OCI-LY7 (cell line): ENCODE results near the gene PFN2. TPM values are rescaled to one million over a fixed set of nuclear protein-coding genes. Genes with fewer than 3 reads are reported as not detected.
"Not testable (repeated sequence)": the region's sequence is repeated elsewhere in the genome, so short reads cannot be mapped to it uniquely, and the experiment has no call there.

ENCODE experiments used
- BruUV-seq: library from RNA; stranded (reverse); fragments of 400-500 nt; replicated peaks from 2 replicates; lab custom pipeline; 2021; lab: Mats Ljungman, UMichigan
- CTCF ChIA-PET: fragments of 300-600 bp; sonication (Branson Sonifier 250); formaldehyde crosslinking; loops from one replicate; lab custom pipeline; 2022; ENCODE audit warnings: antibody characterized with exemption; ENCODE audit not compliant: unreplicated experiment; lab: Charles Lee
- POLR2A ChIA-PET: fragments of 300-600 bp; sonication (Branson Sonifier 250); formaldehyde crosslinking; loops from one replicate; lab custom pipeline; 2022; ENCODE audit warnings: antibody characterized with exemption; lab: Charles Lee
- DNase-seq: peaks from one replicate; pipeline ENCODE4 v3.0.0-alpha.2; 2015; ENCODE audit warnings: low spot score
- H2AFZ ChIP-seq: fragments of 200-600 bp; sonication (generic), shearing (Covaris generic); 2 replicates; pipeline ENCODE4 v1.6.1; 2014; ENCODE audit warnings: mild to moderate bottlenecking, antibody characterized with exemption, low read length, moderate library complexity
- H3K27ac ChIP-seq: fragments of 200-600 bp; sonication (generic); 2 replicates; pipeline ENCODE4 v1.5.1; 2014; ENCODE audit warnings: mixed run types, low read depth, mild to moderate bottlenecking, moderate library complexity, low read length, inconsistent platforms; ENCODE audit not compliant: poor library complexity, severe bottlenecking
- H3K36me3 ChIP-seq: fragments of 200-600 bp; sonication (generic); 2 replicates; pipeline ENCODE4 v1.6.1; 2014; ENCODE audit warnings: mild to moderate bottlenecking, antibody characterized with exemption, low read length, moderate library complexity, mixed read lengths; ENCODE audit not compliant: insufficient read depth
- H3K4me1 ChIP-seq: fragments of 200-600 bp; sonication (generic); 2 replicates; pipeline ENCODE4 v1.5.1; 2014; ENCODE audit warnings: mild to moderate bottlenecking, low read length; ENCODE audit not compliant: insufficient read depth, poor library complexity, severe bottlenecking
- H3K4me2 ChIP-seq: fragments of 200-600 bp; sonication (generic); 2 replicates; pipeline ENCODE4 v1.6.1; 2014; ENCODE audit warnings: mild to moderate bottlenecking, low read length
- H3K4me3 ChIP-seq: fragments of 200-600 bp; sonication (generic); 2 replicates; pipeline ENCODE4 v1.5.1; 2014; ENCODE audit warnings: mild to moderate bottlenecking, low read depth, low read length; ENCODE audit not compliant: poor library complexity, severe bottlenecking
- H3K79me2 ChIP-seq: fragments of 200-600 bp; sonication (generic); 2 replicates; pipeline ENCODE4 v1.6.1; 2016; ENCODE audit warnings: low read depth, mild to moderate bottlenecking, low read length, moderate library complexity, mixed read lengths; ENCODE audit not compliant: insufficient read depth
- H3K9me2 ChIP-seq: fragments of 200-600 bp; sonication (generic); 2 replicates; pipeline ENCODE4 v1.6.1; 2016; ENCODE audit warnings: mild to moderate bottlenecking, low read length, mixed read lengths; ENCODE audit not compliant: insufficient read depth
- H3K9me3 ChIP-seq: fragments of 200-600 bp; sonication (generic); 2 replicates; pipeline ENCODE4 v1.6.1; 2014; ENCODE audit warnings: mild to moderate bottlenecking, mixed run types, low read length, mixed read lengths
- H4K20me1 ChIP-seq: fragments of 200-600 bp; sonication (generic); 2 replicates; pipeline ENCODE4 v1.6.1; 2014; ENCODE audit warnings: mild to moderate bottlenecking, antibody characterized with exemption, low read length, moderate library complexity, mixed read lengths; ENCODE audit not compliant: insufficient read depth
- EZH2phosphoT487 ChIP-seq: fragments of 200-600 bp; sonication (generic); IDR thresholded peaks from 2 replicates; pipeline ENCODE4 v1.6.1; 2018; ENCODE audit warnings: low read depth, borderline replicate concordance, mild to moderate bottlenecking, mixed run types, antibody characterized with exemption, low read length, moderate library complexity, mixed read lengths
- intact Hi-C: fragments of 100-400 bp; cut with micrococcal nuclease; formaldehyde crosslinking; loops from one replicate; pipeline ENCODE4 v1.10.0; 2022; ENCODE audit not compliant: unreplicated experiment
- total RNA-seq, 2 experiments: library from RNA; depleted of rRNA in 1 of 2; stranded (reverse); fragments of >200 nt in 1 of 2; shearing (Covaris generic) in 1 of 2; gene quantifications; 2 replicates each; pipeline ENCODE4 v1.2.3, GENCODE V29; 2014 to 2022
- TF ChIP-seq, protein P1 (sequence below): fragments of 200-600 bp; sonication (generic); conservative IDR thresholded peaks from 2 replicates; pipeline ENCODE4 v1.5.1; 2014; ENCODE audit warnings: mild to moderate bottlenecking, antibody characterized with exemption, low read length, moderate library complexity, mixed read lengths

PFN2 gene
- total RNA-seq, 2 experiments from 2014 or later: 2.6 to 32.3 TPM

DNA sequence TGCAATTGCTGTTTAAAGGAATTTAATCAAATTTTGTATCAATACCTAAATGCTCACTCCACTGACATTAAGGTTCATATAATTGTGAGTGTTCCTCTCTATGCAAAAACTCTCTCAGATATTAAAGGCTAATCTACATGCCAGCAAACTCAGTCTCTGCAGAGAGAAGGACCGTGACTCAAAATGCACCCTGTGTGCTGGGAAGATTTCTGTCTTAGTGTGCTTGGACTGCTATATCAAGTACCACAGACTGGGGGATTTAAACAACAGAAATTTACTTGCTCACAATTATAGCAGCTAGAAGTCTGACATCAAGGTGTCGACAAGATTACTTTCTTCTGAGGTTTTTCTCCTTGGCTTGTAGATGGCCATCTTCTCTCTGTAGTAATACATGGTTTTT lies 18.6 kb upstream of the PFN2 start:
- TF ChIP-seq EZH2phosphoT487: no peak
- TF ChIP-seq, protein P1, sequence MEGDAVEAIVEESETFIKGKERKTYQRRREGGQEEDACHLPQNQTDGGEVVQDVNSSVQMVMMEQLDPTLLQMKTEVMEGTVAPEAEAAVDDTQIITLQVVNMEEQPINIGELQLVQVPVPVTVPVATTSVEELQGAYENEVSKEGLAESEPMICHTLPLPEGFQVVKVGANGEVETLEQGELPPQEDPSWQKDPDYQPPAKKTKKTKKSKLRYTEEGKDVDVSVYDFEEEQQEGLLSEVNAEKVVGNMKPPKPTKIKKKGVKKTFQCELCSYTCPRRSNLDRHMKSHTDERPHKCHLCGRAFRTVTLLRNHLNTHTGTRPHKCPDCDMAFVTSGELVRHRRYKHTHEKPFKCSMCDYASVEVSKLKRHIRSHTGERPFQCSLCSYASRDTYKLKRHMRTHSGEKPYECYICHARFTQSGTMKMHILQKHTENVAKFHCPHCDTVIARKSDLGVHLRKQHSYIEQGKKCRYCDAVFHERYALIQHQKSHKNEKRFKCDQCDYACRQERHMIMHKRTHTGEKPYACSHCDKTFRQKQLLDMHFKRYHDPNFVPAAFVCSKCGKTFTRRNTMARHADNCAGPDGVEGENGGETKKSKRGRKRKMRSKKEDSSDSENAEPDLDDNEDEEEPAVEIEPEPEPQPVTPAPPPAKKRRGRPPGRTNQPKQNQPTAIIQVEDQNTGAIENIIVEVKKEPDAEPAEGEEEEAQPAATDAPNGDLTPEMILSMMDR: no peak
- DNase-seq: no peak
- no peaks in the 10 kb centered on the region for H3K9me2 ChIP-seq
- H3K4me2 ChIP-seq: no peak overlapping the region
- ChIA-PET CTCF (no interaction called here), POLR2A (interaction anchor here (0.6 kb wide), 1 partner anchor 1191 kb away, joined by 6 read pairs; no protein-coding TSS in a partner anchor)
- H4K20me1 ChIP-seq: no peaks in the 10 kb centered on the region
- no peaks in the 10 kb centered on the region for H3K9me3 ChIP-seq
- no peaks in the 10 kb centered on the region for H3K36me3 ChIP-seq
- H3K27ac ChIP-seq: no peak overlapping the region
- no peaks in the 10 kb centered on the region for H3K4me1 ChIP-seq
- no TSS peak for BruUV-seq
- no peak overlapping the region for H3K4me3 ChIP-seq
- intact Hi-C loops: no loop called here
- H2AFZ ChIP-seq: no peak overlapping the region
- H3K79me2 ChIP-seq: no peaks in the 10 kb centered on the region

DNA sequence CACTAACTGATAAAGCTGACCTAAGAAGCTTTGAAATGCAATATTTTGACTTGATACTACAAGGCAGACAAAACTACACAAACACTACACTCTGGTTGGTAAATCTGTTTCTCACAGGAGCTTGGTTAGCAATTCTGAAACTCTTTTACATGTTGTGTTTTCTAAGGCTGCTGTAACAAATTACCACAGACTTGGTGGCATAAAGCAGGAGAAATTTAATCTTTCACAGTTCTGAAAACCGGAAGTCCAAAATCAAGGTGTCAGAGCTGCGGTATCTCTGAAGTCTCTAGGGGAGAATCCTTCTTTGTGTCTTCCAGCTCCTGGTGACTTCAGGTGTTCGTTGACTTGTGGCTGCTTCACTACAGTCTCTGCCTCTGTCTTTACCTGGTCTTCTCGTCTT lies 12.9 kb upstream of the PFN2 start:
- H3K9me2 ChIP-seq: no peaks in the 10 kb centered on the region
- no peaks in the 10 kb centered on the region for H3K79me2 ChIP-seq
- H2AFZ ChIP-seq: no peak overlapping the region
- CTCF ChIA-PET: no interaction called here
- H3K9me3 ChIP-seq: no peaks in the 10 kb centered on the region
- TF ChIP-seq EZH2phosphoT487: no peak
- TF ChIP-seq, protein P1: no peak
- no peak overlapping the region for H3K4me3 ChIP-seq
- H3K27ac ChIP-seq: no peak overlapping the region
- H3K36me3 ChIP-seq: no peaks in the 10 kb centered on the region
- BruUV-seq: no TSS peak
- no peak overlapping the region for H3K4me2 ChIP-seq
- no peaks in the 10 kb centered on the region for H3K4me1 ChIP-seq
- POLR2A ChIA-PET: interaction anchor here (1.1 kb wide), 1 partner anchor 14 kb away, joined by 3 read pairs; no protein-coding TSS in a partner anchor
- no peak for DNase-seq
- no peaks in the 10 kb centered on the region for H4K20me1 ChIP-seq
- intact Hi-C loops: no loop called here

DNA sequence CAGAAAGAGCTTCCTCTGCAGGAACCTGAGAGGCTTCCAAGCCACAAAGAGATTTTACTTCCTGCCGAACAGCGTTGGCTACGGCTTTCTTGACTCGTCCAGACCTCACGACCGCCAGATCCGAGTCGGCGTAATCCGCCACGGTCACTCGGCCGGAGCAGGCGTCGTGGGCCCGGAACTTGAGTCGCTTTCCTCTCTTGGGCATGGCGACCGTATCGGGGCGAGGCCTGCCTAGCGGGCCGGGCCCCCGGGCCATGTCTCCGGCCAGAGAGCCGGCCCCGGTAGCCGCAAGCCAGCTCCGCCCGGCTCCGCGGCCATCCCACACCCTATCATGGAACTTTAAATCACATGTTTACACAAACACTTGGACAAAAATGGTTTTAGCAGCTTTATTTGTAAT lies 12.4 kb upstream of the PFN2 start:
- H3K36me3 ChIP-seq, H3K79me2 ChIP-seq, BruUV-seq, H3K27ac ChIP-seq, H3K4me1 ChIP-seq, H3K9me2 ChIP-seq, H4K20me1 ChIP-seq, intact Hi-C loops, H2AFZ ChIP-seq, CTCF ChIA-PET, DNase-seq, H3K4me2 ChIP-seq, H3K4me3 ChIP-seq, H3K9me3 ChIP-seq: not testable (repeated sequence)
- POLR2A ChIA-PET: interaction anchor here (1.1 kb wide), 1 partner anchor 14 kb away, joined by 3 read pairs; no protein-coding TSS in a partner anchor
